ENCODE measurements around the gene NHSL1. TPM values are rescaled to one million over a fixed set of nuclear protein-coding genes. Genes with fewer than 3 reads are reported as not detected.

Gene NHSL1
- total RNA-seq, 2 experiments from 2014 or later, result 0.06 to 0.08 TPM

- Histone ChIP-seq H3K4me1 (ENCODE audit: insufficient read depth, low read length) (no peaks in the 10 kb centered on the region), H3K27me3 (ENCODE audit: control insufficient read depth in 1 of 2, insufficient read depth in 2 of 2, low read length in 2 of 2) (no peaks in the 10 kb centered on the region), H3K4me3 (ENCODE audit: low read length) (no peak overlapping the region), H3K9me3 (ENCODE audit: control insufficient read depth in 1 of 2, insufficient read depth in 1 of 2, low read length in 2 of 2) (no peaks in the 10 kb centered on the region), H3K27ac (ENCODE audit: low read depth in 1 of 2, low read length in 2 of 2) (no peak overlapping the region), H3K36me3 (ENCODE audit: insufficient read depth, low read length) (no peaks in the 10 kb centered on the region)
- TF ChIP-seq CTCF (IDR thresholded peaks at IDR 0.05), result no peak
- H3K36me3 Mint-ChIP-seq (ENCODE audit: low read depth), result no peaks in the 10 kb centered on the region
- no peaks in the 10 kb centered on the region for H3K4me1 Mint-ChIP-seq (ENCODE audit: low read depth)
- H3K9me3 Mint-ChIP-seq, result no peaks in the 10 kb centered on the region
- no peak overlapping the region for H3K27ac Mint-ChIP-seq
- H3K27me3 Mint-ChIP-seq, result peaks cover 12% of the 10 kb centered on the region
- ATAC-seq (ENCODE audit: poor library complexity) (no peak), DNase-seq (no peak)
- ChIA-PET POLR2A (no interaction called here), CTCF (no interaction called here)
- intact Hi-C loops (cut with DNase I, micrococcal nuclease), result no loop called here
- no peak overlapping the region for H3K4me3 Mint-ChIP-seq
Measured at GRCh38 chr6:138493413-138493812, 5.9 kb downstream of the NHSL1 start.

GRCh38 chr6:138492871-138493270 is 6.4 kb downstream of the NHSL1 start:
- H3K27ac ChIP-seq (ENCODE audit: low read depth in 1 of 2, low read length in 2 of 2), result no peak overlapping the region
- Mint-ChIP-seq H3K27ac (no peak overlapping the region), H3K36me3 (ENCODE audit: low read depth) (no peaks in the 10 kb centered on the region), H3K4me3 (no peak overlapping the region), H3K4me1 (ENCODE audit: low read depth) (no peaks in the 10 kb centered on the region), H3K9me3 (no peaks in the 10 kb centered on the region), H3K27me3 (peaks cover 7% of the 10 kb centered on the region)
- ATAC-seq (ENCODE audit: poor library complexity) (no peak), DNase-seq (no peak)
- no peak for TF ChIP-seq CTCF (IDR thresholded peaks at IDR 0.05)
- H3K4me3 ChIP-seq (ENCODE audit: low read length), result no peak overlapping the region
- no peaks in the 10 kb centered on the region for H3K27me3 ChIP-seq (ENCODE audit: control insufficient read depth in 1 of 2, insufficient read depth in 2 of 2, low read length in 2 of 2)
- H3K36me3 ChIP-seq (ENCODE audit: insufficient read depth, low read length), result no peaks in the 10 kb centered on the region
- no peaks in the 10 kb centered on the region for H3K4me1 ChIP-seq (ENCODE audit: insufficient read depth, low read length)
- ChIA-PET POLR2A (no interaction called here), CTCF (interaction anchor here (0.7 kb wide), 1 partner anchor 29 kb away, joined by 5 read pairs; no protein-coding TSS in a partner anchor)
- intact Hi-C loops (cut with DNase I, micrococcal nuclease), result no loop called here
- H3K9me3 ChIP-seq (ENCODE audit: control insufficient read depth in 1 of 2, insufficient read depth in 1 of 2, low read length in 2 of 2), result no peaks in the 10 kb centered on the region

GRCh38 chr6:138492113-138492512 is 7.2 kb downstream of the NHSL1 start:
- Mint-ChIP-seq H3K36me3 (ENCODE audit: low read depth) (no peaks in the 10 kb centered on the region), H3K4me1 (ENCODE audit: low read depth) (no peaks in the 10 kb centered on the region), H3K27ac (no peak overlapping the region), H3K9me3 (no peaks in the 10 kb centered on the region), H3K27me3 (no peaks in the 10 kb centered on the region), H3K4me3 (no peak overlapping the region)
- H3K9me3 ChIP-seq (ENCODE audit: control insufficient read depth in 1 of 2, insufficient read depth in 1 of 2, low read length in 2 of 2), result no peaks in the 10 kb centered on the region
- no peaks in the 10 kb centered on the region for H3K27me3 ChIP-seq (ENCODE audit: control insufficient read depth in 1 of 2, insufficient read depth in 2 of 2, low read length in 2 of 2)
- ChIA-PET POLR2A (interaction anchor here (1.0 kb wide), 1 partner anchor 36 kb away, joined by 3 read pairs; no protein-coding TSS in a partner anchor), CTCF (no interaction called here)
- H3K27ac ChIP-seq (ENCODE audit: low read depth in 1 of 2, low read length in 2 of 2), result no peak overlapping the region
- DNase-seq (no peak), ATAC-seq (ENCODE audit: poor library complexity) (no peak)
- no peak overlapping the region for H3K4me3 ChIP-seq (ENCODE audit: low read length)
- H3K4me1 ChIP-seq (ENCODE audit: insufficient read depth, low read length), result no peaks in the 10 kb centered on the region
- intact Hi-C loops (cut with DNase I, micrococcal nuclease), result no loop called here
- H3K36me3 ChIP-seq (ENCODE audit: insufficient read depth, low read length), result no peaks in the 10 kb centered on the region
- no peak for TF ChIP-seq CTCF (IDR thresholded peaks at IDR 0.05)
